ENCODE results near the gene KIF3A.

Gene KIF3A

DNA sequence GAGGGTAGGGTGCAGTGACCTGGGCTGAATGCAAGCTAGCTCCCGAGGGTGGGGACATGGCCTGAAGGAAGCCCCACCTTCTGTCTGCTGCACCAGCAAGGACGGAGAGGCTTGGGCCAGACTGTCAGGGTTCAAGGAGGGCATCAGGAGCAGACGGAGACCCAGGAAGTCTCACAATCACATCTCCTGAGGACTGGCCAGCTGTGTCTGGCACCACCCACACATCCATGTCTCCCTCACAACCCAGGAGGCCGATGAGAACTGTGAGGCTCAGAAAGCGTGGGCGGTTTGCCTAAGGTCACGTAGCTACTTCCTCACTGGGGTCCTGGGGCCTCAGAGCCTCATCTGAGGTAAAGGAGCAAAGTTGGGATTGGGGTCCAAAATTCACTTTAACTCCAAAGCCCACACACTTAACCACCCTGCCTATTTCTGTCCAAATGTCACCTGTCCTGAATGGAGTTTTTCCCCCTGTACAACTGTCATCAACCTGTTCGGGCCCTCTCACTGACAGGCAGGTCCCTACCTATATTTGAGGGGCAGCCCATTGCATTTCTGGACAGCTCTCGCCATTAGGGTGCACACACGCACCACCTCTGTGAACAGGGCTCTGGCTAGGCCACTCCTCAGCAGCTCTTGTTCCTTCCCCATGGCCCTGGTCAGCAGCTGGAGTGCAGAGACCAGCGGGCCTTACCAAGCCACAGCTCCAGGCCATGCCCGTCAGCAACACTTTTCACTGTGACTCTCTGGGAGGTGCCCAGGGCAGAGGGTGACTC lies 75.9 kb downstream of the KIF3A start:
- peak; percentile 49 for DNase-seq

DNA sequence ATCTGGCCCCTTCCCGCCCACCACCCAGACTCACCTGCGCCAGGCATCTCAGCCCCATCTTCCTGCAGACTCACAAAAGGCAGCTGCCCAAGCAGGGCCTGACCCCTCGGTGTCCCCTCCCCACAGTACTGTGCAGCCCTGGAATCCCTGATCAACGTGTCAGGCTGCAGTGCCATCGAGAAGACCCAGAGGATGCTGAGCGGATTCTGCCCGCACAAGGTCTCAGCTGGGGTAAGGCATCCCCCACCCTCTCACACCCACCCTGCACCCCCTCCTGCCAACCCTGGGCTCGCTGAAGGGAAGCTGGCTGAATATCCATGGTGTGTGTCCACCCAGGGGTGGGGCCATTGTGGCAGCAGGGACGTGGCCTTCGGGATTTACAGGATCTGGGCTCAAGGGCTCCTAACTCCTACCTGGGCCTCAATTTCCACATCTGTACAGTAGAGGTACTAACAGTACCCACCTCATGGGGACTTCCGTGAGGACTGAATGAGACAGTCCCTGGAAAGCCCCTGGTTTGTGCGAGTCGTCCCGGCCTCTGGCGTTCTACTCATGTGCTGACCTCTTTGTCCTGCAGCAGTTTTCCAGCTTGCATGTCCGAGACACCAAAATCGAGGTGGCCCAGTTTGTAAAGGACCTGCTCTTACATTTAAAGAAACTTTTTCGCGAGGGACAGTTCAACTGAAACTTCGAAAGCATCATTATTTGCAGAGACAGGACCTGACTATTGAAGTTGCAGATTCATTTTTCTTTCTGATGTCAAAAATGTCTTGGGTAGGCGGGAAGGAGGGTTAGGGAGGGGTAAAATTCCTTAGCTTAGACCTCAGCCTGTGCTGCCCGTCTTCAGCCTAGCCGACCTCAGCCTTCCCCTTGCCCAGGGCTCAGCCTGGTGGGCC lies 77.5 kb downstream of the KIF3A start:
- DNase-seq: no peak

DNA sequence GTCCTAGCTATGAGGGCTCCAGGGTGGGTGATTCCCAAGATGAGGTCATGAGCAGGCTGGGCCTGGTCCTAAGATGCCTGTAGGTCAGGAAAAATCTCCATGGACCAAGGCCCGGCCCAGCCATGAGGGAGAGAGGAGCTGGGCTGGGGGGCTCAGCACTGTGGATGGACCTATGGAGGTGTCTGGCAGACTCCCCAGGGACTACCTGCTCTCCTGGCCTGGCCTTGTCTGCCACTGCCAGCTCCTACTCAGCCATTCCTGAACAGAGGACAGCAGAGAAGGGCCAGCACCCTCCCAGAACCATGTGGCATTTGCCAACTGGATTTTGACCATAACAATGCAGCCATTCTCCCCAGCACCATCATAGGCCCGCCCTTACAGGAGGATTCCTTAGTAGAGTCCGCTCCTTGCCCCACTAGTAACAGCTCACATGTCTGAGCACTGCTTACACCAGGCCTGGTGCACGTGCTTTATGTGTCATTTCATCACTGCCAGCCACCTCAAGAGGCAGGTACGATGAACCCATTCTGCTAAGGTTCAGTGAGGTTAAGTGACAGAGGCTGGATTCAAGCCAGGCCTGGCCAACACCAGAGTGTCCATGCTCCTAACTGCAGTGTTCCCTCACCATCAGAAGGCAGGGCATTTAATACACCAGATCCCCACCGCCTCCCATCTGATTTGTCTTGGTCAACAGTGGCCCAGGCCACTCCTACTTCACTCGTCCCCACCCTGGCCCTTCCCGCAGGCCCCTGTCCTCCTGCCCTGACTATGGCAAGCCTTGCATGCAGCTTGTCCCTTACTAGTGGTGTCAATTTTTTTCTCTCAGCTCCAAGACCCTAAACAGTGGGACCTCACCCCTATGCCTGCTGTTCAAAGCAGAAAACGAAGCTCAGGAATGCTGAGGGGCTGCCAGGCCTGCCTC lies 78.7 kb downstream of the KIF3A start:
- no peak for DNase-seq

DNA sequence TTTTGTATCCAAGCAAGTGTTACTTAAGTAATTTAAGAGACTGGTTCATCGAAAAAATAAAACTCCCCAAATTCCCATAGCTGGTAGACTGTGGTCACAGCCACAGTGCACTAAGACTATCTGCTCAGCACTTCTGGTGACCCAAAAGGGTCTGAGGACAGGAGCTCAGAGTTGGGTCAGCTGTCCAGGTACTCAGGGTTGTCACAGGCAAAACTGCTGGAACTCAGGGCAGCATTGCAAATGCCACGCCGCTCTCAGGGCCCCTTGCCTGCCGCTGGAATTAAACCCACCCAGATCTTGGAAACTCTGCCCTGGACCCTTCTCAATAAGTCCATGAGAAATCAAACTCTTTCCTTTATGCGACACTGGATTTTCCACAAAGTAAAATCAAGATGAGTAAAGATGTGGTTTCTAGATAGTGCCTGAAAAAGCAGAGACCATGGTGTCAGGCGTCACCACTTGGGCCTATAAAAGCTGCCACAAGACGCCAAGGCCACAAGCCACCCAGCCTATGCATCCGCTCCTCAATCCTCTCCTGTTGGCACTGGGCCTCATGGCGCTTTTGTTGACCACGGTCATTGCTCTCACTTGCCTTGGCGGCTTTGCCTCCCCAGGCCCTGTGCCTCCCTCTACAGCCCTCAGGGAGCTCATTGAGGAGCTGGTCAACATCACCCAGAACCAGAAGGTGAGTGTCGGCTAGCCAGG lies 79.5 kb downstream of the KIF3A start, which contains the start of gene IL13:
TSS of gene IL13 (plus strand) at position 498 of the 705 bp plus-strand sequence. CDS start at position 512, 14 bp downstream.
- peak; percentile 35 for DNase-seq

DNA sequence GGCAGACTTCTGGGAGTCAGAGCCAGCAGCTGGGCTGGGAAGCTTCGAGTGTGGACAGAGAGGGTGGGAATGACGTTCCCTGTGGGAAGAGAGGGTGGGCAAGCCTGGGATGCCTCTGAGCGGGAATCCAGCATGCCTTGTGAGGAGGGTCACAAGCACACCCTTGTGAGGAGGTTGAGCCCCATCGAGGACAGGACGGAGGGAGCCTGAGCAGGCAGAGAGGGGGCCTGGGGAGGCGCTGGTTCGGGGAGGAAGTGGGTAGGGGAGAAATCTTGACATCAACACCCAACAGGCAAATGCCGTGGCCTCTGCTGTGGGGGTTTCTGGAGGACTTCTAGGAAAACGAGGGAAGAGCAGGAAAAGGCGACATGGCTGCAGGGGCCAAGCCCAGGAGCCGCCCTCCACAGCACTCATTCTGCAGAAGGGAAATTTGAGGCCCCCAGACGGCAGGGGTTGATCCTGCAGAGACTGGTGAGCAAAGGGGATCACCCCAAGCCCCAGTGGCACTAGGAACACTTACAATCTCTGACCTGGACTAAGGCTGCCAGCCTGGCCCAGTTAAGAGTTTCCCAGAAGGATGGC lies 80.5 kb downstream of the KIF3A start:
- no peak for DNase-seq

DNA sequence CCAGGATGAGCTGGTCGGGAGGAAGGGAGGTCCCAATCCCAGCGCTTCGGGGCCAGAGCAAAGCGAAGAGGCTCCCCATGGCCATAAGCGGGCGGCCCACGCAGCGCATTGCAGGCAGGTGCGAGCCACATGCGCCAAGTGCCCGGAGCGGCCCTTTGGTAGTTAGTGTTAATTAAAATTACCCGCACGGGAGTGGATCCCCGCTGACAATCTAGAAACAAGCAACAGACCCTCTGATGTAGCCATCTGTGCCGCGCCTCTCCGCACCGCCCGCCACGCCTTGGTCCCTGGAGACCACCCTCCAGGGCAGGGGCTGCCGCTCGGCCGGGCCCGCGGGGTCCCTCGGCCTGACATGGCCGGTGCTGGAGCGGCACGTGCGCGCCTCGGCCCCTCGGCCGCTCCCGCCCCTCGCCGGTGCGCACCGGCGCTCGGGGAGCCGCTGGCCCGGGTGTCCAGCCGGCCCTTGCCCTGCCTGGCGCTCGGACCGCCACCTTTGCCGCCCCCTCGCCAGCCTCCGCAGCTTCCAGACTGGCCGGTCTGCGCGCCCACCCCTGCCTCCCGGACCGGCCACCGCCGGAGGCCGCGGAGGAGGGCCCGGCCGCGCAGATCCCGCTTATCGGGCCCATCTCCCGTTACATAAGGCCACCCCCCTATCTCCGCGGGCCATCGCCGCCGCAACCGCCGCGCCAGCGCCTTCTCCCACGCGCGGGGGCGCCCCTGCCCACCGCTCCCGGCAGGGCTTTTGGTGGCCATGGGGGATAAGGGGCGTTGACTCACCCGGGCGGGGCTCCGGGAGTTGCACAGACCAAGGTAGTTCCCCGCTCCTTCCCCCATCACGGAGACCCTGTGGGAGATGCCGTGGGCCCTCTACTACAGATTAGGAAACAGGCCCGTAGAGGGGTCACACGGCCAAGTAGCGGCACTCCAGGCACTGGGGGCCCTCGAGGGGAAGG lies 81.2 kb downstream of the KIF3A start:
- peak; percentile 58 for DNase-seq

DNA sequence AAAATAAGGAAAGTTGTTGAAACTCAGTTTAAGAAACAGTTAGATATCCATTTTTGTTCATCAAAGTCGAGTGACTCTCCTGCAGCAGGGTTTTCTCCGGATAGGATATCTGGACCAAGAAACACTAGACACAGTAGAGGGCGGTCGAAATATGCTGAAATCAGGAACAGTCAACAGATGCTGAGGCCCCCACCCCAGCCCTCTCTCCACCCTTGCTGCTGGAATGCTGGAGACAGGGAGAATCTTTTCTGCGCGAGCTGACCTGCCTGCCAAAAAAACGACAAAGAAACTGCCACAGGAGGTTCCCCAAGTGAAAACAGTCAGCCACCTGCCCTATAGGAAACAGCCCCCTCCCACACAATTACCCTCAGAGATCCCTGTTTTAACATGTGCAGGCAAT lies 83.6 kb downstream of the KIF3A start:
- DNase-seq: no peak

DNA sequence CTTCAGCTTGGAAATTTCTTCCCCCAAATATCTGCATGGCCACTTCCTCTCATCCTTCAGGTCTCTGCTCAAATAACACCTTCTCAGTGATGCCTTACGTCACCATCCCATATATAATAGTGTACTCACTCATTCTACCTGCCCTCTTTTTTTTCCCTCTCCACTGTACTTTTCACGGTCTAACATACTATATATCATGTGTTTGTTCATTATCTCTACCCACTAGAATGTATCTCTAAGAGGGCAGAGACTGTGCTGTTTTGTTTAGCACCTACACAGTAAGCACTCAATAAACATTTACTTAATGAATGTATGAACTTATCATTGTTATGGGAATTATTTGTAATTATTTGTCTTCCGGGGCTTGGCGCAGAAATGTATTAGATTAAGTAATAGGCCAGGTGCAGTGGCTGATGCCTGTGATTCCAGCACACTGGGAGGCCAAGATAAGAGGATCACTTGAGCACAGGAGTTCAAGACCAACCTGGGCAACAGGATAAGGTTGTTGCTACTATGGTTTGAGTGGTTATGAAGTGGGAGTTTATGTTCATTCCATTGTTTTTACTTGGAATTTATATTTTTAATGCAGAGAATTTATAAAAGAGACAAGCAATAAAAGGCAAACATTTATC lies 85.4 kb downstream of the KIF3A start:
- peak; percentile 79 for DNase-seq

DNA sequence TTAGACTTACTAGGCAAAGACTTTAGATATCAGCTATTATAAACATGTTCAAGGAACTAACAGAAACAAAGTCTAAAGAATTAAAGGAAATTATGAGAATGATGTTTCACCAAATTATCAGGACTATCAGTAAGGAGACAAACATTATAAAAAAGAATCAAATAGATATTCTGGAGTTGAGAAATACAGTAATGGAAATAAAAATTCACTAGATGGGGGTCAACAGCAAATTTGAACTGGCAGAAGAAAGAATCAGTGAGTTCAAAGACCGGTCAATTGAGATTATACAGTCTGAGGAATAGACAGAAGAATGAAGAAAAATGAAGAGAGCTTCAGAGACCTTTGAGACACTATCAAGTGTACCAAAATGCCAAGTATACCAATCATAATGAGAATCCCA lies 89.0 kb downstream of the KIF3A start:
- no peak for DNase-seq

DNA sequence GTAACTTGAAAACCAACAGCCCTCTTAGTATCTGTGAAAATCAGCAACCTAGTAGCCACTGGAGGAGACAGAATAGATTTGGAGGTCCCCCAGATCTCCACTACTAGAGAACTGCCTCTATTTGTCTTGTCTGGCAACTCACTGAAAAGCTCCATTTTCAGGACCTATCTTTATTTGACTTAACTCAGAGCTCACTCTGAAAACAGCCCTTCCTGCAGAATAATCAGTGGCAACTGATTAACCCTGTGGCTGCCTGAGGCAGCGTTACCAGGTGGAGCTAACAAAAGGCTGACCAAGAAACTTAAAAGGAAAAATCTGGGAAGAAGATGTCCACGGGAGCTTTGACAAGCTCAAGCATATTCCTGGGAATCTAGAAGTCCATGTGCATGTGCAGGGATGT lies 89.9 kb downstream of the KIF3A start:
- no peak for DNase-seq

DNA sequence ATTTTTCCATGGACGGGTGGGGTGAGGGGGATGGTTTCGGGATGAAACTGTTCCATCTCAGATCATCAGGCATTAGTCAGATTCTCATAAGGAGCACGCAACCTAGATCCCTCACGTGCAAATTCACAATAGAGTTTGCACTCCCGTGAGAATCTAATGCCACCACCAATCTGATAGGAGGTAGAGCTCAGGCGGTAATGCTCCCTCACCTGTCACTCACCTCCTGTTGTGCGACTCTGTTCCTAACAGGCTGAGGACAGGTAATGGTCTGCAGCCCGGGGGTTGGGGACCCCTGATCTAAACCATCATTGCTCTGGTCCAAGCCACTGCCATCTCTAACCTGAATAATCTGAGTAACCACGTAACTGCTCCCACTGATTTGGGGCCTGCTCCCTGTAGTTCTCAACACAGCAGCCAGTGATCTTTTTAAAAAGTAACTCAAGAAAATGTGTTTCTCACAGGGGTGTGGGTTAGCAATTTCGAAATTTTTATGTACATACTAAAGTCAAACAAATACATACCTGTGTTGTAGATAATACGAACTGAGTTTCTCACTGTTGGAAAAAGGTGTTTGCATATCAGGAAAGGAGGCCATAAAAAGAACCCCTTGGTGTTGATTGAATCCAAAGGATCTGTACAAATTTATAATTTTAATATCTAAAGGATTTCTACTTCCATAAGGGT lies 90.6 kb downstream of the KIF3A start:
- no peak for DNase-seq

DNA sequence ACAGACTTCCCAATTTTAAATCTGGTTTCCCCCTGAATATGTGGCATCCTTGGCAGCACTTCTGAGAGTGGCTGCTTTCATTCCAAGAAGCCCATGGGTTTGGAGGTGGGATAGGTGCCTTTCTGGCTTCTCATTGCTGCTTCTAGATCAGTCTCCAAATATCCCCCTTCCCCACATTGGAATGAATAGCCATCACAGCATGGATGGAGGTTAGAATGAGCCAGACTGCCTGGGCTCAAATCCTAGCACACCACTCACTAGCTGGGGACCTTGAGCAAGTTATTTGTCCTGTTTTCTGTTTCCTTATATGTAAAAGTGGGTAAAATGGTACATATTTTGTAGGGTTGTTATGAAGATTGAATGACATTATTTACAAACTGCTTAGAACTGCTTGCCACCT lies 93.2 kb downstream of the KIF3A start:
- DNase-seq: no peak
